GM15510 (cell line): ENCODE data around the gene ARMC10.

ENCODE experiments used
- POLR2A ChIP-seq: IDR thresholded peaks from 3 replicates; pipeline ENCODE4 v1.6.1; 2011; ENCODE audit warnings: borderline replicate concordance; ENCODE audit not compliant: insufficient read length; ENCODE audit errors: extremely low read depth

The ARMC10 gene

GRCh38 chr7:103117465-103117864 is 42.5 kb downstream of the ARMC10 start:
- no peak for TF ChIP-seq POLR2A

DNA sequence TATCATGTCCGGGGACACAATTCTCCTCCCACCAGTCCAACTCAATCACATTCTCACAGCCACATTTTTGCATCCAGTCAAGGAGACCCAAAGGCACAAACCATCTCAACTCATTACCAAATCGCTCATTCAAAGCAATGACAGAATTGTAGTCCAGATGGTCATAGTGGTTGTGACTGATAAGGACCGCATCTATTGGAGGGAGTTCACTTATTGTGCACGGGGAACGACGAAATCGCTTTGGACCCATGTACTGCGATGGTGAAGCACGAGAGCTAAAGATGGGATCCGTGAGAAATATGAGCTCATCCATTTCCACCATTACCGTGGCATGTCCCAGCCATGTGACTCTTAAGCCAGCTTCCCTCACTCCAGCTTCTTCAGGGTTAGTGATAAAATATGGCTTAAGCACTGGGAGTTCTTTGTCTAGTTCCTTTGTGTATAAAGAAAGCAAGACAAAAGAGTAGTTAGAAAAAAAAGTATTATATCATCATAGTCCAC is 44.9 kb downstream of the ARMC10 start:
- no peak for TF ChIP-seq POLR2A

DNA sequence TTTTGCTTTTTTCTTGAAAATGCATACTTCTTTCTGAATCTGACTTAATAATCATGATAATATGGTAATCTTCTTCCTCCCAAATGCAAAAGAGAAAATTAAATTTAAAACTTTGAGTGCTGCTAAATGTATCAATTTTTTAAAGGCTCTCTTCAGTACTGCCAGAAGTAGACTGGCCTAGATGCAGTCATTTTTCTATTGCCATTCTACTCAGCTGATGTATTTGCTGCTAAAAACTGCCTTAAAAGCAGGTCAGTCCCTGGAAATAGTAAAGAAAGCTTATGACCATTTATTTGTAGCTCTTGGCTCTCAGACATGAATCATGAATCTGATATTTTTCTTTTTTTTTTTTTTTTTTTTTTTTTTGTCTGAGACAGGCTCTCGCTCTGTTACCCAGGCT is 45.4 kb downstream of the ARMC10 start:
- TF ChIP-seq POLR2A = no peak

DNA sequence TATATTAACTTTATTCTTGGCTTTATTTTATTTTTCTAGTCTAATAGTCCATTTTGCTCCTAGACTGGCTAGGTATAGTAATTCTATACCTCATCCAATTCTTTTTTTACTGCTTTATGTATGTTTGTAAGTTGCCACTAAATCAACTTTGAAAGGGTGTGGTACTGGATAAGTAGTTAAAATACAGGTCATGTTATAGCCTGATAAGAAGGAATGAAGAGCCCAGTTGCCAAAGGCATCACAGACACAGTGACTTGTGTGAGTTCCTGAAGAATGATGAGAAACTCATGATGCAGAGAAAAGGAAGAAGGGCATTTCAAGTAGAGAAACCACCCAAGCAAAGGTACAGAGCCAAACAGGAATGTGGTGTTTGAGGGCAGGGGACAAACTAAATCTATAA is 46.7 kb downstream of the ARMC10 start:
- TF ChIP-seq POLR2A = no peak

- TF ChIP-seq POLR2A = no peak
Measured at GRCh38 chr7:103123529-103123928, 48.6 kb downstream of the ARMC10 start.

- TF ChIP-seq POLR2A = no peak
Measured at GRCh38 chr7:103124429-103124979, 49.6 kb downstream of the ARMC10 start.

- no peak for TF ChIP-seq POLR2A
Measured at GRCh38 chr7:103127006-103127405, 52.1 kb downstream of the ARMC10 start.

DNA sequence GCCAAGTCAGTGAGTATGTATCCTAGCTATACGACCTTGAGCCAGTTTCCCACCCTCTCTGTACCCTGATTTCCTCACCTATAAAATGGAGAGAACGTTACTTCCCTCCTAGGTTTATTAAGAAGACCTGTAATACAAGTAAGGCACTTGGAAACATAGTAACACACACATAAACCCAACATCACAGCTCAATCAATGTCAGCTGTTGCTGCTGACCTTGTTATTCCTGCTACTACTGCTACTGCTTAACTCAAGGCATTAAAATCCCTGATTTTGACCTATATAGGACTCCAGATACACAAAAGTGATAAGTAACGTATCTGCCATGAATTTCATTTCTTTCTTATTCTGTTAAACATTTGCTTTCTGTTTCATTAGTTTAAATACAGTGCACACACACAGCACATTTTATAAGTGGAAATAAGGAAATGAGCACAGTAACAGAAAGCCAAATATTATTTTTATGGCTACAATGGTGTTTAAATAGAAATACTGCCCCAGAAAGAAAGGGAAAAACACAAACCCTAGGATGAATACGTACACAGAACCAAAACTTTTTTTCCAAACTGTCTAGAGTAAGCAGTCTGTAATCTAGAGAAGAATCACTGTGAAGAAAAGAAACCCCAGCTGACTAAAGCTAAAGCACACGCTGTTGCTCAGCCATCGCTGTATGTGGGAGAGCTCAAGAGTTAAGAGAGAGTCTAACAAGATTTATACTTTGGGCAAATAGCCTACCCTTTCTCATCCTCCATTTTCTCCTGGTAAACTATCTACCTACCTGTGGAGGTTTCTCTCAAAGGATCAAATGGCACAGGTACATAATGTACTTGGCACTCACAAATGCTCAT is 55.0 kb downstream of the ARMC10 start:
- TF ChIP-seq POLR2A = no peak

- no peak for TF ChIP-seq POLR2A
Measured at GRCh38 chr7:103130901-103131624, 56.1 kb downstream of the ARMC10 start.

- no peak for TF ChIP-seq POLR2A
Measured at GRCh38 chr7:103132995-103133688, 58.2 kb downstream of the ARMC10 start.

- no peak for TF ChIP-seq POLR2A
Measured at GRCh38 chr7:103134836-103135554, 60.1 kb downstream of the ARMC10 start.

DNA sequence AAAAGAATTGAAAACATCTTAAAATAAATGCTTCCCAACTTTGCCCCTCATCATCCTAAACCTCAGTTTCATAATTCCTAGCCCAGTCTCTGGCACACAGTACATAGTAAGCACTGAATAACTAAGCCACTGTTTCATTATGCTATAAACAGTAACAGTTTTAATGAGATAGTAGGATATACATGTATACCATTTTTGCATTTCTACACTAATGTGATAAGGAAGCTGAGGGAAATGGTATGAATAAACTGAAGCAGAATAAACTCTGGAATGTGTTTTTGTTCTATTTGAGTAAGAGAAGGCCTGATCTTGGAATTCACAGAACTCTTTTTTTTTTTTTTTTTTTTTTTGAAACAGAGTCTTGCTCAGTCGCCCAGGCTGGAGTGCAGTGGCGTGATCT is 65.1 kb downstream of the ARMC10 start:
- no peak for TF ChIP-seq POLR2A

- TF ChIP-seq POLR2A = no peak
Measured at GRCh38 chr7:103140685-103141084, 65.7 kb downstream of the ARMC10 start.

DNA sequence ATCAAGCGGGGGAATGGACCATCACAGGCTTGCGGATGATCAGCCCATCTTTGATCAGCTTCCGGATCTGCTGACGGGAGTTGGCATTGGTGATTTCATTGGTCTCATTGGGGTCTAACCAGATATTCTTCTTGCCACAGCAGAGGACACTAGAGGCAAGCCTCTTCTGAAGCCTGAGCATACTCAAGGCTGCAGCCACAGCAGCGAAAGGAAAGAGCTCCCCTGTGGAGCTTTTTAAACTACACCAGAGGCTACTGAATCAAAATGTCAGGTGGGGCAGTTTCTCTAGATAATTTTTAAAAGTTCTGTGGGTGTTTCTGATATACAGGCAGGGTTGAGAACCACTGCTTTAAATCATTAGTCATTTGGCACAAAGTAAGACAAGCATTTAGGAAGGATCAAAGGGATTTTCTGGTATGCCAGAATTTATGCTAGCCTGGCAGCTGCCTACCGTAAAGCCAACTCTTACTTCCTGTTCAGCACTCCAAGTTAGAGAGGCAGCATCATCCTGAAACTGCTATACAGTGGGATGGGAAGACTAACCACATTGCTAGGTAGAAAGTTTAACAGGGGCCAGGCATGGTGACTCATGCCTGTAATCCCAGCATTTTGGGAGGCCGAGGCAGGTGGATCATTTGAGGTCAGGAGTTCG is 66.9 kb downstream of the ARMC10 start:
- no peak for TF ChIP-seq POLR2A

DNA sequence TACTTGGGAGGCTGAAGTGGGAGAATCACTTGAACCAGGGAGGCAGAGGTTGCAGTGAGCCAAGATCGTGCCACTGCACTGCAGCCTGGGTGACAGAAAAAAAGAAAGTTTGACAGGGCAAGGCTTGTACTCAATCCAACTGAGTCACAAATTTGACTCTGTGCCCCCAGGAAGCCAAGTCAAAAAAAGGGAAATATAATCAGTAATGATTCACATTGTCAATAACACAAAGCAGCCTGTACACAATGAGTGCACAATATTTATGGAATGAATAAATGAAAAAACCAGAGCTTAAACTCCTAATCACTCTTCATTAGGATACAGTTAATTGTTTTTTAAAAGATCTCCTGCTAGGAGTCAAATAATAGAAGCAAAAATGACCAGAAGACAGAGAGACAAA is 67.6 kb downstream of the ARMC10 start:
- TF ChIP-seq POLR2A = no peak

- TF ChIP-seq POLR2A = no peak
Measured at GRCh38 chr7:103143868-103144267, 68.9 kb downstream of the ARMC10 start.
